A549 (cell line): ENCODE measurements around the gene TMCO4. TPM values are rescaled to one million over a fixed set of nuclear protein-coding genes. Genes with fewer than 3 reads are reported as not detected.

ENCODE experiments used
- ATAC-seq, 2 experiments: fragments of 200-7000 bp in 1 of 2; fragments of >200 bp in 1 of 2; cut with Nextera tagmentation in 1 of 2; cut with Tn5 transposase in 1 of 2; 3 replicates each; pipeline versions ENCODE4 v1.8.0 to v1.9.1; 2018 to 2020; ENCODE audit warnings: mild to moderate bottlenecking in 1 of 2, moderate library complexity in 1 of 2
- CTCF ChIA-PET: fragments of 300-600 bp; sonication (Branson Sonifier 250); formaldehyde crosslinking; extraction: SDS; loops from one replicate; lab custom pipeline; 2021; ENCODE audit warnings: antibody characterized with exemption, inconsistent platforms; lab: Yijun Ruan, JAX
- POLR2A ChIA-PET: fragments of 350-600 bp; formaldehyde crosslinking; extraction: SDS; loops from one replicate; lab custom pipeline; 2021; ENCODE audit warnings: antibody characterized with exemption, inconsistent platforms; lab: Yijun Ruan, JAX
- DNase-seq, 2 experiments: peaks; one replicate each; pipeline versions ENCODE4 v3.0.0 to v3.0.0-alpha.2; 2011 to 2016; ENCODE audit warnings: low read depth in 1 of 2, low spot score in 1 of 2
- FAIRE-seq: peaks from 2 replicates; lab custom pipeline; 2011; peaks lifted over from hg19 to GRCh38; lab: Jason Lieb, UNC
- H3K27ac ChIP-seq, 2 experiments: fragments of >200 bp; sonication (Bioruptor Twin); formaldehyde crosslinking; 3 replicates each; pipeline ENCODE4 v1.5.1; 2016 to 2017
- H3K4me1 ChIP-seq: fragments of >200 bp; sonication (Bioruptor Twin); formaldehyde crosslinking; 3 replicates; pipeline ENCODE4 v1.6.1; 2016
- H3K4me2 ChIP-seq: fragments of >200 bp; sonication (Bioruptor Twin); formaldehyde crosslinking; 3 replicates; pipeline ENCODE4 v1.6.1; 2016
- H3K4me3 ChIP-seq: fragments of >200 bp; sonication (Bioruptor Twin); formaldehyde crosslinking; 3 replicates; pipeline ENCODE4 v1.5.1; 2016
- H3K9me3 ChIP-seq: fragments of >200 bp; sonication (Bioruptor Twin); formaldehyde crosslinking; 3 replicates; pipeline ENCODE4 v1.6.1; 2016
- BCL3 ChIP-seq: fragments of >200 bp; sonication (Bioruptor Twin); formaldehyde crosslinking; IDR thresholded peaks from 3 replicates; pipeline ENCODE4 v1.6.1; 2016
- CBX2 ChIP-seq: fragments of 200-600 bp; sonication (generic); IDR thresholded peaks from 2 replicates; pipeline ENCODE4 v1.6.1; 2016; ENCODE audit warnings: low read depth, mild to moderate bottlenecking, borderline replicate concordance
- CEBPB ChIP-seq, 2 experiments: fragments of >200 bp in 1 of 2; sonication (Bioruptor Twin) in 1 of 2; formaldehyde crosslinking in 1 of 2; IDR thresholded peaks; 2 replicates each; pipeline ENCODE4 v1.6.1; 2012 to 2016
- CHD4 ChIP-seq: fragments of 200-600 bp; sonication (generic); IDR thresholded peaks from 2 replicates; pipeline ENCODE4 v1.6.1; 2016; ENCODE audit warnings: antibody characterized with exemption, mild to moderate bottlenecking, borderline replicate concordance
- EHF ChIP-seq: fragments of 250-450 bp; sonication (Bioruptor Pico); IDR thresholded peaks from 2 replicates; pipeline ENCODE4 v1.5.0; 2020; ENCODE audit warnings: mild to moderate bottlenecking
- FOXS1 ChIP-seq: fragments of 250-450 bp; sonication (Bioruptor Pico); IDR thresholded peaks from 2 replicates; pipeline ENCODE4 v1.5.0; 2020; ENCODE audit warnings: mild to moderate bottlenecking, moderate library complexity
- HES2 ChIP-seq: fragments of >200 bp; sonication (Bioruptor Twin); formaldehyde crosslinking; IDR thresholded peaks from 2 replicates; pipeline ENCODE4 v1.6.1; 2016
- HOXA7 ChIP-seq: fragments of 250-450 bp; sonication (Bioruptor Pico); IDR thresholded peaks from 2 replicates; pipeline ENCODE4 v1.5.0; 2020; ENCODE audit warnings: mild to moderate bottlenecking, moderate library complexity
- JUN ChIP-seq, 2 experiments: fragments of >200 bp; sonication (Bioruptor Twin); formaldehyde crosslinking; IDR thresholded peaks; 2 replicates in 1 of 2; 3 replicates in 1 of 2; pipeline ENCODE4 v1.6.1; 2016 to 2017
- KDM1A ChIP-seq: fragments of 200-600 bp; sonication (generic); IDR thresholded peaks from 2 replicates; pipeline ENCODE4 v1.6.1; 2016; ENCODE audit warnings: low read depth, mild to moderate bottlenecking
- MAFK ChIP-seq: fragments of 450-650 bp; IDR thresholded peaks from 2 replicates; pipeline ENCODE4 v1.6.1; 2014; ENCODE audit not compliant: partially characterized antibody
- NFE2L2 ChIP-seq: fragments of 150-350 bp; conservative IDR thresholded peaks from 2 replicates; pipeline ENCODE4 v1.6.1; 2014; ENCODE audit warnings: low read length
- NPAS2 ChIP-seq: fragments of 250-450 bp; sonication (Bioruptor Pico); IDR thresholded peaks from 2 replicates; pipeline ENCODE4 v1.8.0; 2022; ENCODE audit warnings: mild to moderate bottlenecking, moderate library complexity, borderline replicate concordance
- POLR2AphosphoS2 ChIP-seq: conservative IDR thresholded peaks from 2 replicates; pipeline ENCODE4 v1.6.1; 2012; ENCODE audit warnings: low read length, improper control_type of control experiment, inconsistent platforms
- RFX5 ChIP-seq: fragments of 450-650 bp; IDR thresholded peaks from 2 replicates; pipeline ENCODE4 v1.7.1; 2014; ENCODE audit warnings: antibody characterized with exemption, mild to moderate bottlenecking, moderate library complexity
- SREBF2 ChIP-seq: fragments of 450-650 bp; IDR thresholded peaks from 2 replicates; pipeline ENCODE4 v1.6.1; 2014; ENCODE audit warnings: mild to moderate bottlenecking, moderate library complexity
- TP53 ChIP-seq: fragments of 250-450 bp; sonication (Bioruptor Pico); IDR thresholded peaks from 2 replicates; pipeline ENCODE4 v1.5.0; 2021; ENCODE audit warnings: mild to moderate bottlenecking, moderate library complexity
- ZFP36 ChIP-seq: fragments of 450-650 bp; IDR thresholded peaks from 2 replicates; pipeline ENCODE4 v1.6.1; 2014; ENCODE audit warnings: borderline replicate concordance; ENCODE audit not compliant: partially characterized antibody
- ZNF302 ChIP-seq: fragments of 250-450 bp; sonication (Bioruptor Pico); IDR thresholded peaks from 2 replicates; pipeline ENCODE4 v1.9.0; 2021; ENCODE audit warnings: inconsistent platforms, mild to moderate bottlenecking, moderate library complexity
- WGBS: methylation state at CpG from one replicate; pipeline ENCODE4 v1.1.6; 2017; ENCODE audit errors: missing lambda C conversion rate; 5-methylcytosine and 5-hydroxymethylcytosine counted together
- polyA plus RNA-seq, 4 experiments: library from polyadenylated mRNA; depleted of rRNA in 3 of 4; stranded (reverse); fragments of >200 nt; fragmentation: RNase III in 1 of 4; extraction: RNeasy Plus Mini Kit Qiagen cat#74134 plus additional on column Dnase treatment in 1 of 4; gene quantifications; 2 replicates in 3 of 4; 3 replicates in 1 of 4; pipeline ENCODE4 v1.2.3, GENCODE V29; 2011 to 2017
- TF ChIP-seq, protein P1 (sequence below): fragments of 250-450 bp; sonication (Bioruptor Pico); IDR thresholded peaks from 2 replicates; pipeline ENCODE4 v1.5.0; 2020; ENCODE audit warnings: low read depth, mild to moderate bottlenecking, moderate library complexity
- TF ChIP-seq, protein P2 (sequence below): IDR thresholded peaks from 2 replicates; pipeline ENCODE4 v1.6.1; 2012
- TF ChIP-seq, protein P3 (sequence below): fragments of 250-450 bp; sonication (Bioruptor Pico); IDR thresholded peaks from 2 replicates; pipeline ENCODE4 v1.5.0; 2021; ENCODE audit warnings: mild to moderate bottlenecking, moderate library complexity, borderline replicate concordance
- TF ChIP-seq, protein P4 (sequence below): fragments of 450-650 bp; IDR thresholded peaks from 2 replicates; pipeline ENCODE4 v1.6.1; 2014; ENCODE audit warnings: antibody characterized with exemption

TMCO4 gene
- polyA plus RNA-seq, 2 of the 4 experiments (the other 2 are of a cell fraction): 4.0 to 4.6 TPM

DNA sequence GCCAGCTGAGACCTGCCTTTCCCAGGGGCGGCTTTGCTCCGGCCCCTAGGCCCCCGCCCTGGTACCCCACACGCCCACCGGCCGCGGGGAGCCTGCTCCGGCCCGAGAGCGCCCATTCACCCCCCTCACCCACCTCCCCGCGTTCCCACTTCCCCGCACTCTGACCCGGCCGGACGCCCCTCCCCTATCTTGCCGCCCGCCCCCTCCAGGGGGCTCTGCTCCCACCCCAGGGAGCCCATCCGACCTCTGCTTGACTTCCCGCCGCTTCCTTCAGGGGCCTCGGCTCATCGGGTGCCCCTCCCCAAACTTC, 134.6 kb downstream of the TMCO4 start (continued):
- TF ChIP-seq, protein P1, sequence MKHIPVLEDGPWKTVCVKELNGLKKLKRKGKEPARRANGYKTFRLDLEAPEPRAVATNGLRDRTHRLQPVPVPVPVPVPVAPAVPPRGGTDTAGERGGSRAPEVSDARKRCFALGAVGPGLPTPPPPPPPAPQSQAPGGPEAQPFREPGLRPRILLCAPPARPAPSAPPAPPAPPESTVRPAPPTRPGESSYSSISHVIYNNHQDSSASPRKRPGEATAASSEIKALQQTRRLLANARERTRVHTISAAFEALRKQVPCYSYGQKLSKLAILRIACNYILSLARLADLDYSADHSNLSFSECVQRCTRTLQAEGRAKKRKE (CRISPR knock-in tag): no peak
- TF ChIP-seq FOXS1 (CRISPR knock-in tag): no peak

DNA sequence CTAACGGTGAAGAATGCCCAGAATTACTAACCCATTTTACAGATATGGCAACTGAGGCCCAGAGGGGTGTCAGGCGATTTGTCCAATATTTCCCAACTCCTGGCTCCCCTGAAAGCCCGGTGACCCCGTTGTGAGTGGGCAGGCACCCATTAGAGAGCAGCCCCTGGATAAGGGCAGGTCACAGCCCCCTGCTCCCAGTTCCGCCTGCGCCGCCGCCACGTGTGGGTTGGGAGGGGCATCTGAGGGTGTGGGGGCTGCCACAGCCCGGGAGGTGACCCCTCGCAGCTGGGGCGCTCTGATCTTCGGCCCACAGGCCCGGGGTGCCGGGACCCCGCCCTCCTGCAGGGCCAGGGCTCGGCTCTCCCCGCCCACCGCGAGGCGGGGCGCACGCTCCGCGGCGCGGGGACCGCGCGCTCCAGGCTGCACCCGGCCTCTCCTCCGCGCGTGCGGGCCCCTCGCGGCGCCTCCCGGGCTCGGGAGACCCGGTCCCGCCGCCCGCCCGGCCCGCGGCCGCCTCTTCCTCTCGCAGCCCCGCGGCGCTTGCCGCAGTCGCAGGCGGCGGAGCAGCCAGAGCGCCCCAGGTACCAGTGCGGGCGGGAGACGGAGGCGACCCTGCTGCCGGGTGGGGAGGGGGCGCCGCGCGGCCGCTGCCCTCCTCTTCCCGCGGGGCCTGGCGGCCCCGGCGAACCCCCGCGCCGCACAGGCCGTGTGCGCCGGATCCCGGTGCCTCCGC, 135.1 kb downstream of the TMCO4 start, which contains the start of gene HTR6:
TSS of gene HTR6 (plus strand) at position 423 of the 733 bp plus-strand sequence. CDS start 879 bp downstream, outside the sequence.
- Histone ChIP-seq H3K4me2 (peak within 1 kb of the TSS; percentile 98), H3K27ac (peak within 1 kb of the TSS; percentile 56 to 85; a peak in 5 of 6 replicates), H3K4me3 (peak within 1 kb of the TSS; percentile 67), H3K4me1 (no peaks in the 10 kb centered on the region), H3K9me3 (no peaks in the 10 kb centered on the region)
- ChIA-PET POLR2A (no interaction called here), CTCF (interaction anchor here (0.5 to 1.7 kb wide), 3 partner anchors 11 to 208 kb away, joined by 3 to 8 read pairs (median 4); no protein-coding TSS in a partner anchor)
- peak in 1 of 2 experiments; percentile 24; a peak in 1 of 6 replicates for ATAC-seq
- FAIRE-seq: no peak
- TF ChIP-seq CBX2: no peak
- no peak for TF ChIP-seq KDM1A
- no peak for TF ChIP-seq RFX5
- no peak for TF ChIP-seq CHD4
- no peak for TF ChIP-seq NFE2L2
- no peak for TF ChIP-seq JUN (IDR thresholded peaks at IDR 0.05)
- no peak for TF ChIP-seq HOXA7
- no peak for TF ChIP-seq TP53
- no peak for TF ChIP-seq ZNF302 (CRISPR knock-in tag)
- no peak for TF ChIP-seq BCL3
- no peak for TF ChIP-seq EHF
- TF ChIP-seq CEBPB (IDR thresholded peaks at IDR 0.05): no peak
- WGBS: 21% methylated on average over 4 of the region's 80 CpGs
- DNase-seq: no peak

DNA sequence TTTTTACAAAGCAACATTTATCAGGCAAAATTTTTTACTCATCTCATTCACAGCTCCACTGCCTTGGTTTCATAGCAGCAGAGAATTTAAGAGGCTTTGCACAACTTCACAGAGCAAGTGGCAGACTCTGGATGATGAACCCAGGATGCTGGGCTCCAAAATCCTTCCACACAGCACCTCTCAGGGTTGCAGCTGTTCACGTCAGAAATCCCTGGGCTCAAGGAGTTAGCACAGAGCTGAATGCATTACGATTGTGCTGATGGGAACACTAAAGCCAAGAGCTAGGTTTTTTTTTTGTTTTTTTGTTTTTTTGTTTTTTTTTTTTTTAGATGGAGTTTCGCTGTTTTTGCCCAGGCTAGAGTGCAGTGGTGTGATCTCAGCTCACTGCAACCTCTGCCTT, 137.4 kb downstream of the TMCO4 start:
- Histone ChIP-seq H3K4me3 (no peak overlapping the region), H3K4me2 (no peak overlapping the region), H3K4me1 (peaks cover 7% of the 10 kb centered on the region; the same call in 1 of the 3 replicates), H3K9me3 (no peaks in the 10 kb centered on the region), H3K27ac (no peak overlapping the region)
- FAIRE-seq (no peak), ATAC-seq (no peak), DNase-seq (no peak)
- CTCF ChIA-PET: interaction anchor here (0.6 to 4.9 kb wide), 29 partner anchors 9 to 560 kb away, joined by 3 to 45 read pairs (median 4); no protein-coding TSS in a partner anchor
- 74% methylated on average over 3 of the region's 3 CpGs for WGBS
- TF ChIP-seq, protein P2, sequence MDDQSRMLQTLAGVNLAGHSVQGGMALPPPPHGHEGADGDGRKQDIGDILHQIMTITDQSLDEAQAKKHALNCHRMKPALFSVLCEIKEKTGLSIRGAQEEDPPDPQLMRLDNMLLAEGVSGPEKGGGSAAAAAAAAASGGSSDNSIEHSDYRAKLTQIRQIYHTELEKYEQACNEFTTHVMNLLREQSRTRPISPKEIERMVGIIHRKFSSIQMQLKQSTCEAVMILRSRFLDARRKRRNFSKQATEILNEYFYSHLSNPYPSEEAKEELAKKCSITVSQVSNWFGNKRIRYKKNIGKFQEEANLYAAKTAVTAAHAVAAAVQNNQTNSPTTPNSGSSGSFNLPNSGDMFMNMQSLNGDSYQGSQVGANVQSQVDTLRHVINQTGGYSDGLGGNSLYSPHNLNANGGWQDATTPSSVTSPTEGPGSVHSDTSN: no peak
- no peak for TF ChIP-seq NPAS2
- TF ChIP-seq, protein P3, sequence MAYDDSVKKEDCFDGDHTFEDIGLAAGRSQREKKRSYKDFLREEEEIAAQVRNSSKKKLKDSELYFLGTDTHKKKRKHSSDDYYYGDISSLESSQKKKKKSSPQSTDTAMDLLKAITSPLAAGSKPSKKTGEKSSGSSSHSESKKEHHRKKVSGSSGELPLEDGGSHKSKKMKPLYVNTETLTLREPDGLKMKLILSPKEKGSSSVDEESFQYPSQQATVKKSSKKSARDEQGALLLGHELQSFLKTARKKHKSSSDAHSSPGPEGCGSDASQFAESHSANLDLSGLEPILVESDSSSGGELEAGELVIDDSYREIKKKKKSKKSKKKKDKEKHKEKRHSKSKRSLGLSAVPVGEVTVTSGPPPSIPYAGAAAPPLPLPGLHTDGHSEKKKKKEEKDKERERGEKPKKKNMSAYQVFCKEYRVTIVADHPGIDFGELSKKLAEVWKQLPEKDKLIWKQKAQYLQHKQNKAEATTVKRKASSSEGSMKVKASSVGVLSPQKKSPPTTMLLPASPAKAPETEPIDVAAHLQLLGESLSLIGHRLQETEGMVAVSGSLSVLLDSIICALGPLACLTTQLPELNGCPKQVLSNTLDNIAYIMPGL (CRISPR knock-in tag): no peak
- no peak for TF ChIP-seq ZFP36
- no peak for TF ChIP-seq SREBF2
- no peak for TF ChIP-seq POLR2AphosphoS2
- TF ChIP-seq MAFK: no peak
- TF ChIP-seq, protein P4, sequence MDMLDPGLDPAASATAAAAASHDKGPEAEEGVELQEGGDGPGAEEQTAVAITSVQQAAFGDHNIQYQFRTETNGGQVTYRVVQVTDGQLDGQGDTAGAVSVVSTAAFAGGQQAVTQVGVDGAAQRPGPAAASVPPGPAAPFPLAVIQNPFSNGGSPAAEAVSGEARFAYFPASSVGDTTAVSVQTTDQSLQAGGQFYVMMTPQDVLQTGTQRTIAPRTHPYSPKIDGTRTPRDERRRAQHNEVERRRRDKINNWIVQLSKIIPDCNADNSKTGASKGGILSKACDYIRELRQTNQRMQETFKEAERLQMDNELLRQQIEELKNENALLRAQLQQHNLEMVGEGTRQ: no peak
- no peak for TF ChIP-seq CHD4
- no peak for TF ChIP-seq HES2
- POLR2A ChIA-PET: no interaction called here
